Hepatocyte (in vitro differentiated cells): ENCODE results near the gene ILF3.

ENCODE experiments used
- CTCF ChIP-seq: fragments of 200-600 bp; sonication (generic); IDR thresholded peaks from 2 replicates; pipeline ENCODE4 v1.5.1; 2016; ENCODE audit warnings: antibody characterized with exemption, mild to moderate bottlenecking; ENCODE audit not compliant: poor library complexity
- EZH2 ChIP-seq: fragments of 200-600 bp; sonication (generic); IDR thresholded peaks from 2 replicates; pipeline ENCODE4 v1.6.1; 2016; ENCODE audit warnings: antibody characterized with exemption, mild to moderate bottlenecking, borderline replicate concordance

- no peak for TF ChIP-seq CTCF
- no peak for TF ChIP-seq EZH2
Observed at GRCh38 chr19:10690341-10690781, 36.2 kb downstream of the ILF3 start.
